SU-DHL-6 (cell line): ENCODE results near the gene OCIAD1.

ENCODE experiments used
- H2AFZ ChIP-seq: fragments of 200-600 bp; sonication (generic); 2 replicates; pipeline ENCODE4 v1.6.1; 2014; ENCODE audit warnings: low read depth, mild to moderate bottlenecking, moderate library complexity, mixed read lengths, antibody characterized with exemption, low read length; ENCODE audit not compliant: severe bottlenecking
- H3F3A ChIP-seq: fragments of 200-600 bp; shearing (Covaris generic); 2 replicates; pipeline ENCODE4 v1.6.0; 2016; ENCODE audit warnings: antibody characterized with exemption, mild to moderate bottlenecking; ENCODE audit not compliant: insufficient read depth
- H3K27ac ChIP-seq: fragments of 200-600 bp; sonication (generic); 2 replicates; pipeline ENCODE4 v1.5.1; 2016; ENCODE audit warnings: low read depth, mild to moderate bottlenecking, low read length, moderate library complexity, mixed read lengths
- H3K27me3 ChIP-seq: fragments of 200-600 bp; sonication (generic), shearing (Covaris generic); 2 replicates; pipeline ENCODE4 v1.6.0; 2014; ENCODE audit warnings: mild to moderate bottlenecking, low read length
- H3K36me3 ChIP-seq: fragments of 200-600 bp; sonication (generic); 2 replicates; pipeline ENCODE4 v1.6.1; 2014; ENCODE audit warnings: mild to moderate bottlenecking, low read length, mixed read lengths
- H3K4me2 ChIP-seq: fragments of 300-600, 200-600 bp; shearing (Covaris generic), sonication (generic); 2 replicates; pipeline ENCODE4 v1.6.0; 2014; ENCODE audit warnings: low read length, low read depth, mild to moderate bottlenecking; ENCODE audit not compliant: poor library complexity, severe bottlenecking
- H3K4me3 ChIP-seq: fragments of 200-600 bp; sonication (generic); 2 replicates; pipeline ENCODE4 v1.5.1; 2014; ENCODE audit warnings: antibody characterized with exemption, low read length, mild to moderate bottlenecking, mixed read lengths; ENCODE audit not compliant: insufficient read depth, poor library complexity, severe bottlenecking
- H3K79me2 ChIP-seq: fragments of 200-600 bp; sonication (generic); 2 replicates; pipeline ENCODE4 v1.6.1; 2014; ENCODE audit warnings: mild to moderate bottlenecking, low read length, moderate library complexity; ENCODE audit not compliant: insufficient read depth
- H3K9ac ChIP-seq: fragments of 200-600 bp; sonication (generic); 2 replicates; pipeline ENCODE4 v1.7.0; 2014; ENCODE audit warnings: mild to moderate bottlenecking, low read length
- H3K9me2 ChIP-seq: fragments of 200-600 bp; sonication (generic); replicated peaks from 2 replicates; pipeline ENCODE4 v1.6.1; 2014; ENCODE audit warnings: low read length; ENCODE audit not compliant: insufficient read depth
- H3K9me3 ChIP-seq: fragments of 200-600 bp; sonication (generic); 2 replicates; pipeline ENCODE4 v1.6.1; 2014; ENCODE audit warnings: low read length, mixed read lengths; ENCODE audit not compliant: insufficient read depth
- H4K20me1 ChIP-seq: fragments of 200-600 bp; sonication (generic); 2 replicates; pipeline ENCODE4 v1.6.1; 2014; ENCODE audit warnings: low read depth, mild to moderate bottlenecking, antibody characterized with exemption, low read length, moderate library complexity, mixed read lengths
- EZH2phosphoT487 ChIP-seq: fragments of 200-600 bp; sonication (generic), shearing (Covaris generic); conservative IDR thresholded peaks from 2 replicates; pipeline ENCODE4 v1.6.1; 2018; ENCODE audit warnings: mild to moderate bottlenecking, antibody characterized with exemption, low read length, moderate library complexity, mixed read lengths
- TF ChIP-seq, protein P1 (sequence below): fragments of 200-600 bp; sonication (generic); IDR thresholded peaks from one replicate; pipeline ENCODE4 v1.5.1; 2017; ENCODE audit warnings: antibody characterized with exemption, mild to moderate bottlenecking, low read length, moderate library complexity; ENCODE audit not compliant: insufficient read depth, poor library complexity, severe bottlenecking

OCIAD1 gene

DNA sequence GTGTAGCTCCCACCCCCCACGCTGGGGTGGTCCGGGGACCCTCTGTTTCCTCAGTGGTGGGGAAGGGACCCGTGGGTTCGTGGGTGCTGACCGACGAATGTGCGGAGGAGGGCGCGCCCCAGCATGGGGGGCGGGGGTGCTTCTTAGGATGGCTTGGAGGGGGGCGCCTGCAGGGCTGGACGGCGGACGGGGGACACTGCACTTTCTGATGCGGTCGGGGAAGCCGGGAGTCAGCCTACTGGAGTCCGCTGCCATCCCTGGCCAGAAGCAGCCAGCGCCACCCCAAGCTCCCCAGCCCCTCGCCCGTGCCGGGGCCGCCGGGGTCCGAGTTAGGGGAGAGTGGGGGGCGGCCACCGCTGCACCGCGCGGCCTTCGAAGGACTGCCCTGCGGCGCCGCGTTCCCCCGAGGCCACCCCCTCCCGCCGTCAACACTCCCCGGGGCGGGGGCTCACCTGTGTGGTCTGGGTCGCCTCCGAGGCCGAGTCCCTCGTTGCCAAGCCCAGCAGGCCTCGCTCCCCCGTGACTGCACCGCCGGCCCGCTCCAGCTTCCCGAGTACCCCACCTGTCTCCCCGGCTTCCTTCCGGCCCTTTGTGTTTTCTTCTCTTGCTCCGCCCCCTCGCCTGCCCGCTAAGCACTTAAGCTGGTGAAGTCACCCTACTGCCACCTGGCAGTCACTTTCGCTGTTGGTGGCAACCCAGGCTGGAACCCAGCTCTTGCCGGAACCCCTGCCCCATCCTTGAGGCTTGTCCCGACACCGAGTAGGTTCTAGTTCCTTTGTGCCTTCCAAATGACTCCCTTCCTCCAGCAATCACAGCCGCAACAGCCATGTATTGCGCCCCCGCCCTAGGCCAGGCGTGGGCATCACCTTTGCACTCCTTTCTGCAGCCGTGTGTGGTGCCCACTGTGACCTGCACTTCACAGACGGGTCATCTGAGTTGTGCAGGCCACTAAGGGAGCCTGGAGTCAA lies 75.6 kb downstream of the OCIAD1 start, which contains the start of gene OCIAD2:
Gene OCIAD2 (minus strand): TSS at position 569 of the 968 bp plus-strand sequence. CDS start 2,225 bp downstream, outside the sequence.
- Histone ChIP-seq H3F3A (no peaks in the 10 kb centered on the region), H3K36me3 (no peaks in the 10 kb centered on the region), H3K9me2 (no peaks in the 10 kb centered on the region), H4K20me1 (no peaks in the 10 kb centered on the region), H3K27me3 (no peaks in the 10 kb centered on the region), H2AFZ (peak within 1 kb of the TSS; percentile 89), H3K4me2 (peak within 1 kb of the TSS; percentile 79), H3K9me3 (no peaks in the 10 kb centered on the region), H3K4me3 (peak within 1 kb of the TSS; percentile 68), H3K27ac (no peak within 1 kb of the TSS), H3K79me2 (peaks cover 8% of the 10 kb centered on the region; the same call in 1 of the 2 replicates), H3K9ac (peak within 1 kb of the TSS; percentile 74)
- no peak for TF ChIP-seq EZH2phosphoT487
- TF ChIP-seq, protein P1, sequence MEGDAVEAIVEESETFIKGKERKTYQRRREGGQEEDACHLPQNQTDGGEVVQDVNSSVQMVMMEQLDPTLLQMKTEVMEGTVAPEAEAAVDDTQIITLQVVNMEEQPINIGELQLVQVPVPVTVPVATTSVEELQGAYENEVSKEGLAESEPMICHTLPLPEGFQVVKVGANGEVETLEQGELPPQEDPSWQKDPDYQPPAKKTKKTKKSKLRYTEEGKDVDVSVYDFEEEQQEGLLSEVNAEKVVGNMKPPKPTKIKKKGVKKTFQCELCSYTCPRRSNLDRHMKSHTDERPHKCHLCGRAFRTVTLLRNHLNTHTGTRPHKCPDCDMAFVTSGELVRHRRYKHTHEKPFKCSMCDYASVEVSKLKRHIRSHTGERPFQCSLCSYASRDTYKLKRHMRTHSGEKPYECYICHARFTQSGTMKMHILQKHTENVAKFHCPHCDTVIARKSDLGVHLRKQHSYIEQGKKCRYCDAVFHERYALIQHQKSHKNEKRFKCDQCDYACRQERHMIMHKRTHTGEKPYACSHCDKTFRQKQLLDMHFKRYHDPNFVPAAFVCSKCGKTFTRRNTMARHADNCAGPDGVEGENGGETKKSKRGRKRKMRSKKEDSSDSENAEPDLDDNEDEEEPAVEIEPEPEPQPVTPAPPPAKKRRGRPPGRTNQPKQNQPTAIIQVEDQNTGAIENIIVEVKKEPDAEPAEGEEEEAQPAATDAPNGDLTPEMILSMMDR: peak; percentile 63

DNA sequence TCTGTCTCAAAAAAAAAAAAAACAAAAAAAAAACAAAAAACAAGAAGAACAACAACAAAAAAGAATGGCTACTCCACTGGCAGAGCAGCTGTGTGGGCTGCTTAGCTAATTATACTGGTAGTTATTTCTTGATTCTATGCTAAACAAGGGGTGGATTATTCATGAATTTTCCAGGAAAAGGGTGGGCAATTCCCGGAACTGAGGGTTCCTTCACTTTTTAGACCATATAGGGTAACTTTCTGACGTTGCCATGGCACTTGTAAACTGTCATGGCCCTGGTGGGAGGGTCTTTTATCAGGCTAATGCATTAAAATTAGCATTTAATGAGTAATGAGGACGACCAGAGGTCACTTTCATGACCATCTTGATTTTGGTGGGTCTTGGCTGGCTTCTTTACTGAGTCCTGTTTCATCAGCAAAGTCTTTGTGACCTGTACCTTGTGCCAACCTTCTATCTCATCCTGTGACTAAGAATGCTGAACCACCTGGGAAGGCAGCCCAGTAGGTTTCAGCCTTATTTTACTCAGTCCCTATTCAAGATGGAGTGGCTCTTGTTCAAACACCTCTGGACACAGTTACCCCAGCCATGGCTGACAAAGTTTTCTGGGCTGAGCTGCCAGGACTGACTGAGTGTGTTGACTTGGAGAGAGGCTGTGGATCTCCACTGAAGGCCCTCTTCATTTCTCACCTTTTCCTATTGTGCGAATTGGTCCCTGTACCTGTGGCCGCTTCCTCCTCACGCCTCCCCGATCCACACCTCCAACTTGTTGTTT lies 77.0 kb downstream of the OCIAD1 start:
- Histone ChIP-seq H2AFZ (no peak overlapping the region), H3F3A (no peaks in the 10 kb centered on the region), H3K9ac (no peak overlapping the region), H3K27ac (no peak overlapping the region), H3K9me2 (no peaks in the 10 kb centered on the region), H3K36me3 (no peaks in the 10 kb centered on the region), H4K20me1 (no peaks in the 10 kb centered on the region), H3K27me3 (no peaks in the 10 kb centered on the region), H3K79me2 (peaks cover 8% of the 10 kb centered on the region; the same call in 1 of the 2 replicates), H3K9me3 (no peaks in the 10 kb centered on the region), H3K4me2 (no peak overlapping the region), H3K4me3 (no peak overlapping the region)
- TF ChIP-seq EZH2phosphoT487: no peak
- TF ChIP-seq, protein P1: no peak

DNA sequence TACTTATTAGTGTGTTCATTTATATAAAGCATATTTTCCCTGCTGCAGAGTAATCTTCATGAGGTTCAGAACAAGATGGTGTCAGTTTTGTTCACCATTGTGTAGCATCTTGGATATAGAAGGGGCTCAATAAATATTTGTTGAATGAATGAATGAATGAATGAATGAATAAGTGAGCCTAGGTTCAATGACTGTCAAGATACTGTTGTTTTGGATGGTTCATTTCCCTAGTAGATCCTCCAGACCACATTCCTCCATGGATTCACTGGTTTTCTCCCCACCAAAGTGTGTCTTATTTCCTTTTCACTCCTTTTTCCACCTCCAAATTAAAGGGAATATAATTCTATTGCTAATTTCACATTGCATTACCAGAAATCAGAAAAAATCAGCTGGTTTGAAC lies 77.8 kb downstream of the OCIAD1 start:
- H3K9me3 ChIP-seq: no peaks in the 10 kb centered on the region
- no peaks in the 10 kb centered on the region for H3F3A ChIP-seq
- H3K9me2 ChIP-seq: no peaks in the 10 kb centered on the region
- H3K4me3 ChIP-seq: no peak overlapping the region
- no peaks in the 10 kb centered on the region for H3K27me3 ChIP-seq
- H3K4me2 ChIP-seq: no peak overlapping the region
- H3K36me3 ChIP-seq: no peaks in the 10 kb centered on the region
- TF ChIP-seq EZH2phosphoT487: no peak
- TF ChIP-seq, protein P1: no peak
- no peak overlapping the region for H3K9ac ChIP-seq
- H3K27ac ChIP-seq: no peak overlapping the region
- no peak overlapping the region for H2AFZ ChIP-seq
- H4K20me1 ChIP-seq: no peaks in the 10 kb centered on the region
- H3K79me2 ChIP-seq: peaks cover 8% of the 10 kb centered on the region; the same call in 1 of the 2 replicates
